ENCODE results near the gene SHISA9.

GRCh38 chr16:13206606-13207005, 305.2 kb downstream of the SHISA9 start:
- TF ChIP-seq CTCF (IDR thresholded peaks at IDR 0.05; ENCODE audit: low read length) (no peak), EZH2 (IDR thresholded peaks at IDR 0.05; ENCODE audit: borderline replicate concordance, low read length) (no peak)

Data from OCI-LY1 (cell line).